Astrocyte of the spinal cord (primary cell): ENCODE results near the gene PSMD11.

Experiments used
- DNase-seq: peaks from one replicate; pipeline ENCODE4 v3.0.0; 2011; ENCODE audit warnings: low read depth, low spot score
- H3K4me3 ChIP-seq: 2 replicates; pipeline ENCODE4 v1.5.1; 2011; ENCODE audit warnings: low read depth, mild to moderate bottlenecking, low read length, moderate library complexity
- CTCF ChIP-seq: IDR thresholded peaks from 2 replicates; pipeline ENCODE4 v1.5.1; 2012; ENCODE audit warnings: low read depth, mild to moderate bottlenecking, low read length, inconsistent platforms
- in situ Hi-C: cut with HindIII; loops from 2 replicates; pipeline ENCODE4 v1.10.0; 2017; ENCODE audit warnings: low sequenced_read_pairs

PSMD11 gene

GRCh38 chr17:32475258-32475657 is 30.9 kb downstream of the PSMD11 start:
- DNase-seq, result no peak
- no peak overlapping the region for H3K4me3 ChIP-seq
- TF ChIP-seq CTCF, result no peak
- in situ Hi-C loops, result no loop called here

GRCh38 chr17:32477220-32477619 is 32.9 kb downstream of the PSMD11 start:
- no peak for DNase-seq
- H3K4me3 ChIP-seq, result no peak overlapping the region
- TF ChIP-seq CTCF, result no peak
- in situ Hi-C loops, result no loop called here

- in situ Hi-C loops, result no loop called here
- no peak for DNase-seq
- no peak overlapping the region for H3K4me3 ChIP-seq
- TF ChIP-seq CTCF, result no peak
These were observed 34.8 kb downstream of the PSMD11 start for GRCh38 chr17:32479074-32479617.

- H3K4me3 ChIP-seq, result no peak overlapping the region
- no peak for TF ChIP-seq CTCF
- in situ Hi-C loops, result no loop called here
- DNase-seq, result no peak
These were observed 36.9 kb downstream of the PSMD11 start for GRCh38 chr17:32481193-32481592.

- no peak for DNase-seq
- in situ Hi-C loops, result no loop called here
- no peak for TF ChIP-seq CTCF
- no peak overlapping the region for H3K4me3 ChIP-seq
These were observed 38.4 kb downstream of the PSMD11 start for GRCh38 chr17:32482568-32483320.

- peak; percentile 80 for TF ChIP-seq CTCF
- H3K4me3 ChIP-seq, result no peak overlapping the region
- in situ Hi-C loops, result no loop called here
- DNase-seq, result peak; percentile 84
These were observed 39.2 kb downstream of the PSMD11 start for GRCh38 chr17:32483451-32484019.
